Amniotic stem cell (primary cell): ENCODE measurements around the gene SLC16A2.
A peak's percentile ranks its signal among the peaks of the same experiment; 100 is the strongest.

Source experiments
- DNase-seq: peaks from one replicate; lab custom pipeline; 2025; lab: John Stamatoyannopoulos, UW

The SLC16A2 gene

DNA sequence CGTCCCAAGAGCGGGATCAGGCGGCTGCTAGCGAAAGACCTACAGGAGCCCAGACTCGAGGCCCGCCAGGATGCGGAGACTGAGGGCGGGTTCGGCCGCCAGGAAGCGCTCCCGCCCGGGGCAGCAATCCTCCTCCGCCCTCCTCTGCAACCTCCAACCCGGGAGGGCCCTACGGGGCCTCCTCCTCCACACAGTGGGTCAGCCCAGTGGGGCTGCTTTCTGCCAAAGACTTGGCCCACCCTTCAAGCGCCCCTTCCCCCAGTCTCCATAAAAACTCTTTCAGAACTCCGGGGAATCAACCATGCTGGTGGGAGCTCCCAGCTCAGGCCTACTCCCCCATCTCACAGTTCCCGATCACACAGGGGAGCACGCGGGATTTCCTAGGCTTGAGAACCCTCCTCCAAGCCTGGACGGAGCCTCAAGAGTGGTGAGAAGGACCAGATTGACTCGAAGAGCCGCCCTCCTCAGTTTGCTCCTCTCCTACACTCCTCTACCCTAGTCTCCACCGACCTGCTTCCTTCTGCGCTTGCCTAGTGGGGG is 115.6 kb downstream of the SLC16A2 start:
- no peak for DNase-seq

DNA sequence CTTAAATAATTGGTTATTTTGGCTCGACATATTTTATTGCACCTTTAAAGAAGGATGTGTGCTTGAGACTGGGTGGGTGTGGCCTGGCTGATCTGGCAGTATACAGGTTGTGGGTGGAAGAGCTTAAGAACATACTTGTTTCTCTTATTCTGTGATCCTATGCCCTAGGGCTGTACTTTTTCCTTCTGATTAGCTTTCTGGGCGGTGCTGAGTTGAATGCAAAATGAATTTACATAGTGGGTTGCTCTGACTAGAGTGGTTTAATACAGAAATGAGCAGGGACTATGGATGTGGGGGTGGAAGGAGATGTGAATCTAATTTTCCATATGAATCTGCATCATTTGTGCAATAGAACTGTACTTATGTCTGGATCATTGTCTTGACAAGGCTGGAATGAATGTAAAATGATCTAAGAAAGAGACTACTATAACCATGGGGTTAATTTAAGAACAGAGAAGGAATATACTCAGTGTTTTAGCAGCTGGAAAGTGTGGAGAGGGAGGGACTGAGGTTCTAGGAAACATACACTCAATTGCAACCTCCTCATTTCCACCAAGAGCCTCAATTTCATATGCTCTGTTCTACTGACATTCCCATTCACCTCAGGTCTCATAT is 119.4 kb downstream of the SLC16A2 start:
- DNase-seq: no peak

DNA sequence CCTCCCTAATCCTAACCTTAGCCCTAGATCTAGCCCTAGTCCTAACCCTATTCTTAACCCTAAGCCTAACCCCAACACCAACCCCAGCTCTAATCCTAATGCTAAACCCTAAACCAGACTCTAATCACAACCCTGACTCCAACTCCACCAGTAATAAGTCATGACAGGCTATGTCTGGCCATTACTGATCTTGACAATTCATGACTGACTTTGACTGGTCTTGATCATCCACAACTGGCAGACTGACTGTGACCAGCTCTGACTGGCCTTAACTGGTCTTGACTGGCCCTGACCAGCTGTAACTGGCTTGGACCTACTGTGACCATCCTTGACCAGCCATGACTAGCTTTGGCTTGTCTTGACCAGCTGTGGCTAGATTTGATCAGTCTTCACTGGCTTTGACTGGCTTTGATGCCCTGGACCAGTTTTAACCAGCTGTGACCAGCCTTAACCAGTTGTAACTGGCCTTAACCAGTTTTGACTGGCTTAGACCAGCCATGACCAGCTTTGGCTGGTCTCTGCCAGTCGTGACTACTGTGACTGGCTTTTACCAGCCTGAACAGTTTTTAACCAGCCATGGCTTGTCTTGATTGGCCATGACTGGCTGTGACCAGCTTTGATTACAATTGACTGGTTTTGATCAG is 124.7 kb downstream of the SLC16A2 start:
- no peak for DNase-seq

DNA sequence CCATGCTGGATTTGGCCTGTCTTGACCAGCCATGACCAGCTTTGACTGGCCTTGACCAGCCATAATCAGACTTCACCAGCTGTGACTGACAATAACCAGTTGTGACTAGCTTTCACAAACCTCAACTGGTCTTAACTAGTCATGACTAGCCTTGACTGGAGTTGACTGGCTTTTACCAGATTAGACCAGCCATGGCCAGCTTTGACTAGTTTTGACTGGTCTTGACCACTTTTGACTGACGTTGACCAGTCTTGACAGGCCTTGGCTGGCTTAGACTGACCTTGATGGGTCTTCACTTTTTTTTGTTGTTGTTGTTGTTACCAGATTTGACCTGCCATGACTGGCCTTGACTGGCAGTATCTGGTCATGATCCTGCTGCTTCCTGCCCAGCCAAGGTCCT is 125.7 kb downstream of the SLC16A2 start:
- no peak for DNase-seq

DNA sequence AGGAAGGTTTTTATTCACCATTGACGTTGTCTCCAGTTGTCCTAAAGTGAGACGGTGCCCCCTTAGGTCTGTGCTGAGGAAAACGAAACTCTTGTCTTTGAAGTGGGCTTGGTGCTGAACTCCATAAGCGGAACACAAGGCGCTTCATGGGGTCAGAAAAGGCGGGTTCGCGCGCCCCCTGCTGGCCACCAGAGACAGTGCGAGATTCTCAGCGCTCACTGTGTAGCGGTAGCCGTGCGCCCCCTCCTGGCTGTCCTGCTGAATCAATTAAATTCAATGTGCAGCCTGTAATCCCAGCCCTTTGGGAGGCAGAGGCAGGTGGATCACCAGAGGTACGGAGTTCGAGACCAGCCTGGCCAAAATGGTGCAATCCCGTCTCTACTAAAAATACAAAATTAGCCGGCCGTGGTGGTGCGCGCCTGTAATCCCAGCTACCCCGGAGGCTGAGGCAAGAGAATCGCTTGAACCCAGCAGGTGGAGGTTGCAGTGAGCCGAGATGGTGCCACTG is 129.1 kb downstream of the SLC16A2 start:
- DNase-seq: peak; percentile 6

DNA sequence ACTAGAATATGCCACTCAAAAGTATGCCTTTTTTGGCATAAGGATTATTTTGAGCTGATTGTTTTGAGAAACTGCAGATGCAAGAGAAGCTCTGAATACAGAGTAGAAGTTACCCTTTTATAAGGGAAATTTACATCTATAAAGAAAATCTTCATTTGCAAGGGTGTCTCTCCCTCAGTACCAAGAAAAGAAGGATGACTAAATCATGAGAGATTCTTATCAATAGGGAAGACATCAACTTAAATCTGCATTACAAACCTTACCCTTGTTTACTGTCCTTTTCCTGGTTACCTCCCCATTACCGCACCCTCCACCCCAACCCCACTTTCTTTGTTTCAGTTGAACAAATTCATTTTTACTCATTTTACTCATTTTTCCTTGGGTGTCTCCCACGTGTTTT is 130.6 kb downstream of the SLC16A2 start:
- no peak for DNase-seq

DNA sequence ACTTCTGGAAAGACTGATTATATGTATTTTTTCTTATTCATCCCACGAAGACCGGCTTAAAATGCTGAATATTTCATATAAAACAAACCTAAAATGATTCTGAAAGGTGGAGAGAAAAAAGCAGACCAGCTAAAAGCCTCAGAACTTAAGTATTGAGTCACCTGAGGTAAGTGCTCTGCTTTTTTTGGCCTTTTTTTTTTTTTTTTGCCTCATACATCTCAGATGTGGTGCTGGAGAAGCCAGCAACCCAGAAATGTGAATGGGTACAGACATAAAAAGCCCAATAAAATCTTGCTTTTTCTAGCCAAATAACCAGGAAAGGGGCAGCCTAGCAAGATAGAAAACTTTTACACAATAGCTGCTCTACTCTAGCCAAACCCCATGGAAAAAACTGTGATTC is 136.1 kb downstream of the SLC16A2 start:
- DNase-seq: no peak

DNA sequence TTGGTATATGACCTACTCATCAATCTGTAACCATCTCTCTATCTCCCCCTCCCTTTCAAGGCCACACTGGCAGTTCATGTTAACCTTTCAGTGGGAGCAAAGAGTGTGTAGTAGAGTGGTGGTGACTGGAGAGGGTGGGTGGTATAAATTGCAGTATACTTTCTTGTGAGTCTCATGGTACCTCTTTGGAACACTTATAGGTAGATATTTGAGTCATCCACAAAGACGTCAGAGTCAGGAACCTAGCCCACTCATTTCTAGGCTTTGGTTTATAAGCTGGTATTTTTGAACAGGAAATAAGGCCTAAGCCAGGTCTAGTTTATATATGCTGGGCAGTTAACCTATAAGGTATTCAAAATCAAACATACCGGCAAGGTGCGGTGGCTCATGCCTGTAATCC is 156.8 kb downstream of the SLC16A2 start:
- no peak for DNase-seq

DNA sequence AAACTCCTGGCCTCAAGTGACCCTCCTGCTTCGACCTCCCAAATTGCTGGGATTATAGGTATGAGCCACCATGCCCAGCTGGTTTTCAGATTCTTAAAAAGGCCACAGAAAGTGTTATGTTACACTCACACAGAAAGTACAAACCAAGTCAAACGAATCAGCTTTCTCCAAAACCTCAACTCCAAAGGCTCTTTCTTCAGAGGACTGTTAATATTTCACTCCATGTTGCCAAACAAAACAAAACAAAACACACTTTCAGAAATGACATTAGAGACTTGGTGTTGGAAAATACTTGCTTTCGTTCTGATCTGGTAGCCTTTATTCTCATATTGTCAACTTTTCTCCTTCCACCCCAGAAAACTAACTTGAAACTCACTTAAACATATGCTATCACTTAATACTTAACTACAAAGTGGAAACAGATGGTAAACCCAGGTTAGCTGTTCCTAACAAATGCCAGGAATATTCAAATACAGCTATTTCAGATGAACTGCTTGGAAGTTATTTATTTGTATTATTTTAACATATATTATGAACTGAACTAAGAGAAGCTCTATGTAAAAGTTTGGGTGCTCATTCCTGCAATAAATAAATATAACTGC is 158.4 kb downstream of the SLC16A2 start:
- DNase-seq: no peak
